Measurements from ENCODE around the gene HRCT1.
A peak's percentile ranks its signal among the peaks of the same experiment; 100 is the strongest.

HRCT1 gene

DNA sequence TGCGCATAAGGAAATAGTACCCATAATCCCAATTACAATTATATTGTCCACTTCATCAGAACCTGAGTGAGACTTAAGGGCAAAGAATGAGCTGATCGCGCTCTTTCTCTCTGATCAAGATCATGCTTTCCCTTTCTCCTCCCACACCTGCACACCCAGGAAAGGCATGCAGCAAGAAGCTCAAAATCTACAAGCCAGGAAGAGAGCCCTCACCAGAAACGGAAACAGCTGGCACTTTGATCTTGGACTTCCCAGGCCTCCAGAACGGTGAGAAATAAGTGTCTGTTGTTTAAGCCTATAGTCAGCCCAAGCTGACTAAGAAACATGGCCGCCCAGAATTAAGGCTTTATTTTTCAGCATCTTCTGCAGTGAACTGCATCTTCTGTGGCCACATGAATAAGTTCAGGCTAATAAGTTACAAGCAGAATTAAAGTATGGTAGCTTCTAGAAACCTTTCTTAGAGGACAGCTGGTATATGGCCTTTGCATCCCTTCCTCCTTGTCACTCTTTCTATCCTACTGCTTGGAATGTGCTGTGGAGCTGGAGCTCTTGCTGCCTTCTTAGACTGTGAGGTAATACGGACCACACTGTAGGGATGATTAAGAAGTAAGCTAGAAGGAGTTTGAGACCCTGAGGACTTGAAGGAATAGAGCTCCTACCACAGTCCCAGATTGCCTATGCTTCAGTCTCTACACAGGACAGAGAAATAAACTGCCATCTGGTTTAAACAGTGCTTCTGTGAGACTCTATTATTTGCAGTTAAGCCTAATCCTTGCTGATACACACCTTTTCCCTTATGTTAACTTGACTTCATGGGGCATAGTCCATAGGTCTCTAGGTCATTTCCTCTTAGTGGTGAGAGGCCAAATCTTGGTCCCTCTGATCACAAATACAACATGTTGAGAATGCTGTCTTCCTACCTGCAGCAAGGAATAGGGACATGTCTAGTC lies 34.7 kb downstream of the HRCT1 start:
- DNase-seq, result no peak

DNA sequence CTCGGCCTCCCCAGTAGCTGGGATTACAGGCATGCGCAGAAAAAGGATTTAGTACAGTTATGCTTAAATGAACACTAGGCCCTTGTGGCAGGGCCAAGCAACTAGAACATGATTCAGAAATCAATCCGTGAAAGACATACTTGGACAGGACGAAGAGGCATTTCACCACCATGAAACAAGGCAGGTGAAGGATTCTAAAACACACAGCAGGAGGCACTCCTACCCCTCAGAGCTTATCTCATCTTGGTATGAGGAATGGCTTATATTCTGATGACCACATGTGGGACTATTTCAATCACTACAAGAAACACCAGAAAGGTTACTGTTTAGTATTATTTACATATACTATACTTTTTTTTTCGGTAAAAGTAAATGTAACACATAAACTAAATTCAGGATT lies 36.3 kb downstream of the HRCT1 start:
- DNase-seq, result no peak

DNA sequence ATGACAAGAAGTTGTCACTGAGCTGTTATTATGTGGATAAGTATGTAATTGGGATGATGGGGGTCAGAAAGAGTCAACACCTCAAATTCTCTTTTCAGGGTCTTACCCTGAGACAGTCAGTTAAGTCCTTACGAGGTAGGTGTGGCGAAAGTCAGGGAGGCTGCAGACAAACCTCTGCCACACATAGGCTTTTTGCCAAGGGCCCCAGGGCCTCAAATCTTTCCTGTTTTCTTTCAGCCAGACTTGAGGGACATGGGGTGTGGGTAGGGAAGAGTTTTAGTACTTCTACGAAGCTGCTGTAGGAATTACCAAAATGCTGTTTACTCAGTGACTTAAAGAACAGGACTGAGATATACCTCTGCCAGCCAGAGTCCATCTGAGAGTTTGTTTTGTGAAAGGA lies 38.2 kb downstream of the HRCT1 start:
- no peak for DNase-seq

DNA sequence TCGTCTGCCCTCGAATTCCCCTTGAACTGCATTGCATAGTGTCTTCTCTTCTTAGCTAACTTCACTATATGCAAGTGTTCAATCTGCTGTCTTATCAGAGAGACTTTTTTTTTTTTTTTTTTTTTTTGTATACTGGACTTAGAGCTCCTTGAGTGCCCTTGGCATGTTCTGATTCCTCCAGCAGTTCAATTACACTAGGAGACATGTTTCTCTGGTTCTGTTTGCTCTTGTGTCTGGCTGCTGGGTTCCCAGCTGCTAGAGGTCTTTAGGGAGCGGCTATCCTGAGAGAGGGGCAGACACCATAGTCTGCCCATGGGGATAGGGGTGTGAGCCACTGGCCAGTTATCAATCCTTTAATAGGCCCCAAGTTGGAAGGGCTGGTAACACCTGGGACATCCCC lies 38.8 kb downstream of the HRCT1 start:
- no peak for DNase-seq

DNA sequence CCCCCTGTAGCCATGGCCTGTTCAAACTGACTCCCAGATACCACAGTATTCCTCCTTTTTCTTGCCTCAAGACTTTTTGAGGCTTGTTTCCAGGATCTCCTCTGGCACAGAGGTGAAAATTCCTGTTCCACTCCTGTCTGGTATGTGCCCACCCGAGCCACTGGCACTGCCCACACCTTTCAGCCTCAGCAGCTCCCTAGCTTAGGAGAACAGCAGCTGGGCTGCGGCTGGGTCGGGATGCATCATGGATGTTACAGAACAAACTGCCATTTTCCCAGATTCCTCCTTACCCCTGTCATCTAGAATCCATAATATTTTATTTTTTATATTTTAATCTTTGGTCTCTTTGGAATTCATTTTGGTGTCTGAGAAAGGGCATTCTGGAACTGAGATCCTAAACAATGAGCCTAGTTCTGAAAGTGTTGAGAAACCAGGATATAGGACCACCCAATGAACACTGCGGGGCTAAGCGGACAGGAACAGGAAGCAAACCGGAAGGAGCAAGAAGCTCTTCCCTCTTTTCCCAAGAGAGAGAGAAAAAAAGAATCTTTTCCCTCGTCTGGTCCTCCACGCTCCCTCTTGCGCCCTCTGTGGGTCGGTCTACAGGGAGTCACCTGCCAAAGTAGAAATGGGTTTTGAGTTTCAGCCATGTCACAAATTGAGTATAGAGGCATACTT lies 39.5 kb downstream of the HRCT1 start:
- DNase-seq, result peak in 34 of 51 donors; percentile 2 to 66 (median 28)

DNA sequence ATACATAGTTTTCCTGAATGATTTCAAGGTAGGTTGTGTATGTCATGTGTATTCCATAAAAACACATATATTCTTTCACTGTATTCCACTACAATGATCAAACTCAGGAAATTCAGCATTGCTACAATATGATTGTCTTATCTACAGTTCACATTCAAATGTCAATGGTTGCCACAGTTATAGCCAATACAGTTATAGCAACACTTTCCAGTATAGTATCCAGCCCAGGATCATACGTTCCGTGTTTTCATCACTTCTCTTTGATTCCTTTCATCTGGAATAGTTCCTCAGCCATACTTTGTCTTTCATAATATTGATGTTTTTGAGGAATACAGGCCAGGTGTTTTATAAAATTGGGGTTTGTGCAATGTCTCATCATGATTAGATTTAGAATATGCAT lies 42.4 kb downstream of the HRCT1 start:
- DNase-seq, result no peak

DNA sequence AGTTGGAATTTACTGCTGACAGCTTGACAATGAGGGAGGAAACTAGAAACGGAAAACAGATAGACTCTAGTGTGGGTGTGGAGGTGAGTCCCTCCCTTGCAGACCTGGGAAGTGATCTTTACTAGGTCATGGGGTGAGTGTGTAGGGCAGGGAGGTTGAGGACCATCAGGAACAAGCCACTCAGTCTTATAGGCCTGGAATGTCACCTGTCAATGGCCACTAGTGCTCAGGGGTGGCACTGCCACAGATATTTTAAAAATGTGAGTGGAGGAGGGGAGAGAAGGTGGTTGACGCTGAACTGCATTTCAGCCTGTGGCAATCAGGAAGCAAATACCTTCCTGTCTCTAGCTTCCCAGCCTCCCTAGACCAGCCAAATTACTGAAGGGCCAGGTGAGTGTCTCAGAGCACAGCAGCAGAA lies 42.9 kb downstream of the HRCT1 start:
- DNase-seq, result no peak

DNA sequence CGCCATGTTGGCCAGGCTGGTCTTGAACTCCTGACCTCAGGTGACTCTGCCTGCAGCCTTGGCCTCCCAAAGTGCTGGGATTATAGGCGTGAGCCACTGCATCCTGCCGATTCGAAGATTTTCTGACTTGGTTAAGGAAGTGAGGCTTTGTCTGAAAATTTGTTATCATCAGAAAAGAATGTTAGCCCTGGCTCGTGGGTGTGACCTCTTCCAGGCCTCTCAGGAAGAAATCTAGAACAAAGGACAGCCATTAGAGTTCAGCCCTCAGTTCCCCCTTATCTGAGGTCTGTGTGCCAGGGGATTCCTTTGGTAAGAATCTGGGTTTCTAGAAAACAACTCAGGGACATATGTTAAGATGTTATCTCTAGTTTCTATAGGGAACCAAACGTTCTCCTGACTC lies 45.7 kb downstream of the HRCT1 start:
- DNase-seq, result no peak

DNA sequence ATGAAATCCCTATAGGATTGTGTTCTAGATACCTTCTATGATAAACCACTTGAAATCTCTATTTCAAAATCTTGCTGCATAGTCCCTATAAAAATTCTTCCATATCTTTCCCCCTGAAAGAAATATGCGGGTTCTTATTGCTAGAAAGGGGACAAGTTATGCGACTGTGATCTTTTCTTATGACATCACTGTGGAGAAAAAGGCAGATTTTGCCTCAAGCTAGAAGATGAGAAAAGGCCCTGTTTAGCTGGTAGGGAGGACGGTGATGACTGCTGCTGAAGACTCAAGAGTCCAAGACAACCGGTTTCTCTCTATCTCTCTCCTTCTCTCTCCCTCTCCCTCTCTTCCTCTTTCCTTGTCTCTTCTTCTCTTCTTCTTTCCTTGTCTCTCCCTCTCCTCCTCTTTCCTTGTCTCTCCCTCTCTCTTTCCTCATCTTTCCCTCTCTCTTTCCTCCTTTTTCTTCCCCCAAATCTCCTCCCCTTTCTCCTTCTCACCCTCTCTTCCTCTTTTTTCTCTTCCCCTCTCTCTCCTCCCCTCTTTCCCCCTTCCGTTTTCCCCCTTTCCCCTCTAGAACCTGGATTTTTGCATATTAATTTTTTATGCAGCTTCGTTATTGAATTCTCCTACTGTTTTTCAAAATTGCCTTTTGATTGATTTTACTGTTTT lies 46.7 kb downstream of the HRCT1 start:
- DNase-seq, result no peak

DNA sequence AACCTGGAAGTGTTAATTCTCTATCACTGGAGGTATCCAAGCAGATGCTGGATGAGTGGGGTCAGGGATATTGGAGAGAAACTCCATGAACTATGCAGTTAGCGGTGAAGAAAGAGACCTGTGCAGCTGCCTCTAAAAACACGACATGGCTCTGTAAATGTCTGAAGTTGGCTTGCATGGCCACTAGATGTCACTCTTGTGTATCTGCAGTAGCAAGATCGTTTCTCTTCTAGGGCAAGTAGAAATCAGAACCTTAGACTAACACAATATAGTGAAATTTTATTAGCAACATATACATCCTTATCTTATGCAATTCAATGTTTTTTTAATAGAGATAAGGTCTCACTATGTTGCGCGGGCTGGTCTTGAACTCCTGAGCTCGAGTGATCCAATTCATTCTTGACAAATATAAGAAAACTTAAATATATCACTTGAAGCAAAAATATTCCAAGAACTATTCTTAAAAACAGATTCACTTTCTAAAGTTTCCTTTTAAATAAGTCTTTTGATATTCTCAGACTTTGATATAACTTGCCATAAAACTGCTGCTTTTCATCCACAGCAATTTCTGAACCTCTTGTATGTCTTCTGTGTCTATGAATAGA lies 49.0 kb downstream of the HRCT1 start:
- peak in 23 of 51 donors; percentile 0 to 57 (median 25) for DNase-seq

DNA sequence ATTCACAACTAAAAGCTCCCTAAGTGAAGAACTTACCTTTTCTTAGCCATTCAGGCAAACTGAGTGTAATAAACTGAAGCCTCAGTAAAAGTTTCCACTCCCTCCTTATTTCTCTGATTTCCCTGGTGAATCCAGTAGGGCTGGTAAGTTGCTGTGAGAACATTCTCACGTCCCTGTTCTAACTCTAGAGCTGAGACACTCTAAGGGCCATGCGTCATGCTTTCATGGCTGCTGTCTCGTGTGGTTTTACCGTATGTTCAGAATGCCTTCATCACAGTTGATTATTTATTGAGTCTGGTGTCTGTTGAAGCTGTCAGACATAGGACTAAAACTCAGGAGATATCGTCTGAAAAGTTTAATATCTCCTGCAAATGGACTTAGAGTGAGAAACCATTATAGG lies 50.6 kb downstream of the HRCT1 start:
- no peak for DNase-seq
